Gastrocnemius medialis (tissue), 4 donors: ENCODE results near the gene BUB1B.

Experiments used
- CTCF ChIP-seq, 5 experiments: fragments of 450-650 bp in 3 of 5; fragments of 200-600 bp in 2 of 5; sonication (generic) in 2 of 5; IDR thresholded peaks in 4 of 5; conservative IDR thresholded peaks in 1 of 5; 1 replicate in 4 of 5; 2 replicates in 1 of 5; pipeline ENCODE4 v1.5.1; 2016 to 2019; ENCODE audit warnings: antibody characterized with exemption in 5 of 5, mild to moderate bottlenecking in 3 of 5, moderate library complexity in 3 of 5
- POLR2A ChIP-seq, 2 donors: fragments of 450-650 bp; IDR thresholded peaks; one replicate each; pipeline ENCODE4 v1.6.1; 2017; ENCODE audit warnings: antibody characterized with exemption in 2 of 2, mild to moderate bottlenecking in 2 of 2, moderate library complexity in 2 of 2

GRCh38 chr15:40244961-40245523 lies 84.2 kb downstream of the BUB1B start:
- TF ChIP-seq CTCF (IDR thresholded peaks at IDR 0.05 in 4 of 5, conservative IDR thresholded peaks at IDR 0.05 in 1 of 5) (no peak), POLR2A (IDR thresholded peaks at IDR 0.05) (no peak)
